GM12878 (cell line): ENCODE results near the gene FABP6. TPM values are rescaled to one million over a fixed set of nuclear protein-coding genes. Genes with fewer than 3 reads are reported as not detected.

Experiments
- ATAC-seq: fragments of 200-7000 bp; cut with Tn5 transposase; 3 replicates; pipeline ENCODE4 v1.9.1; 2020; ENCODE audit warnings: mild to moderate bottlenecking, moderate library complexity
- BruUV-seq: library from RNA; stranded (reverse); fragments of 400-500 nt; replicated peaks from 2 replicates; lab custom pipeline; 2021; lab: Mats Ljungman, UMichigan
- CTCF ChIA-PET: fragments of 300-600 bp; sonication (Branson Sonifier 250); formaldehyde crosslinking; extraction: SDS; loops from one replicate; lab custom pipeline; 2021; ENCODE audit warnings: inconsistent platforms; lab: Yijun Ruan, JAX
- POLR2A ChIA-PET: fragments of 350-600 bp; formaldehyde crosslinking; extraction: SDS; loops from one replicate; lab custom pipeline; 2021; ENCODE audit warnings: inconsistent platforms; lab: Charles Lee
- RAD21 ChIA-PET: fragments of 300-600 bp; sonication (Branson Sonifier 250); formaldehyde crosslinking; loops from one replicate; lab custom pipeline; 2023; ENCODE audit warnings: antibody characterized with exemption; ENCODE audit not compliant: unreplicated experiment; lab: Charles Lee
- SMC1A ChIA-PET: fragments of 300-600 bp; sonication (Branson Sonifier 250); formaldehyde crosslinking; loops from one replicate; lab custom pipeline; 2023; ENCODE audit not compliant: unreplicated experiment, uncharacterized antibody; lab: Charles Lee
- DNase-seq: peaks from one replicate; pipeline ENCODE4 v3.0.0-alpha.2; 2011; ENCODE audit warnings: low read depth, low spot score
- FAIRE-seq: peaks from 3 replicates; lab custom pipeline; 2011; peaks lifted over from hg19 to GRCh38; lab: Jason Lieb, UNC
- H2AFZ ChIP-seq: 2 replicates; pipeline ENCODE4 v1.6.0; 2011; ENCODE audit warnings: low read depth, low read length, control low read depth; ENCODE audit not compliant: control insufficient read depth
- H3K27ac ChIP-seq: 2 replicates; pipeline ENCODE4 v1.5.1; 2011; ENCODE audit warnings: control low read depth; ENCODE audit not compliant: control insufficient read depth, insufficient read depth
- H3K27me3 ChIP-seq, 2 experiments: replicated peaks in 1 of 2; 2 replicates each; pipeline versions ENCODE4 v1.6.0 to v1.6.1; 2011; ENCODE audit warnings: low read length in 1 of 2; ENCODE audit not compliant: control insufficient read depth in 2 of 2, insufficient read depth in 2 of 2
- H3K36me3 ChIP-seq, 2 experiments: 2 replicates each; pipeline ENCODE4 v1.5.1; 2011; ENCODE audit warnings: low read length in 1 of 2; ENCODE audit not compliant: control insufficient read depth in 2 of 2, insufficient read depth in 2 of 2
- H3K4me1 ChIP-seq: 2 replicates; pipeline ENCODE4 v1.6.1; 2011; ENCODE audit warnings: mild to moderate bottlenecking, low read length, moderate library complexity, mixed read lengths; ENCODE audit not compliant: control insufficient read depth, insufficient read depth
- H3K4me2 ChIP-seq: 2 replicates; pipeline ENCODE4 v1.6.0; 2011; ENCODE audit warnings: control low read depth; ENCODE audit not compliant: control insufficient read depth, insufficient read depth
- H3K4me3 ChIP-seq: fragments of 200-600 bp; sonication (generic); 2 replicates; pipeline ENCODE4 v1.5.1; 2016
- H3K79me2 ChIP-seq: 2 replicates; pipeline ENCODE4 v1.6.0; 2011; ENCODE audit warnings: low read length; ENCODE audit not compliant: control insufficient read depth, insufficient read depth
- H3K9ac ChIP-seq: 2 replicates; pipeline ENCODE4 v1.8.0; 2011; ENCODE audit warnings: low read length, control low read depth, mixed read lengths; ENCODE audit not compliant: control insufficient read depth, insufficient read depth
- H3K9me3 ChIP-seq: replicated peaks from 3 replicates; pipeline ENCODE4 v1.5.1; 2011; ENCODE audit warnings: mild to moderate bottlenecking, low read length; ENCODE audit not compliant: control insufficient read depth, insufficient read depth
- H4K20me1 ChIP-seq: 2 replicates; pipeline ENCODE4 v1.6.0; 2011; ENCODE audit not compliant: control insufficient read depth, insufficient read depth
- ETV6 ChIP-seq, 2 experiments: fragments of 450-650 bp in 1 of 2; IDR thresholded peaks in 1 of 2; conservative IDR thresholded peaks in 1 of 2; 2 replicates each; pipeline ENCODE4 v1.6.1; 2014; ENCODE audit warnings: antibody characterized with exemption in 1 of 2, borderline replicate concordance in 1 of 2, low read depth in 1 of 2, mild to moderate bottlenecking in 1 of 2, moderate library complexity in 1 of 2
- IKZF2 ChIP-seq, 2 experiments: fragments of 450-650 bp; IDR thresholded peaks; 2 replicates each; pipeline ENCODE4 v1.6.1; 2017; ENCODE audit warnings: mild to moderate bottlenecking in 2 of 2, moderate library complexity in 2 of 2
- JUND ChIP-seq: IDR thresholded peaks from 2 replicates; pipeline ENCODE4 v1.6.1; 2012; ENCODE audit warnings: low read depth, mild to moderate bottlenecking, low read length, improper control_type of control experiment, moderate library complexity
- MEF2A ChIP-seq: IDR thresholded peaks from 2 replicates; pipeline ENCODE4 v1.6.1; 2011; ENCODE audit warnings: low read depth, mild to moderate bottlenecking, low read length, moderate library complexity; ENCODE audit not compliant: insufficient read depth
- NBN ChIP-seq: fragments of 450-650 bp; IDR thresholded peaks from 2 replicates; pipeline ENCODE4 v1.6.1; 2016
- SMAD1 ChIP-seq: fragments of 450-650 bp; IDR thresholded peaks from 2 replicates; pipeline ENCODE4 v1.6.1; 2018; ENCODE audit warnings: mild to moderate bottlenecking, low read depth; ENCODE audit not compliant: partially characterized antibody
- WRNIP1 ChIP-seq: IDR thresholded peaks from 2 replicates; pipeline ENCODE4 v1.6.1; 2011; ENCODE audit warnings: low read depth, low read length, improper control_type of control experiment, borderline replicate concordance
- WGBS: methylation state at CpG from one replicate; pipeline ENCODE4 v1.1.6; 2016; ENCODE audit warnings: low lambda C conversion rate; ENCODE audit not compliant: insufficient replicate concordance, insufficient coverage; ENCODE audit errors: missing lambda C conversion rate; 5-methylcytosine and 5-hydroxymethylcytosine counted together
- in situ Hi-C: fragments of 300-500 bp; cut with MboI; formaldehyde crosslinking; loops from 9 replicates; pipeline ENCODE4 v1.14.3; 2018; ENCODE audit warnings: mixed read lengths
- intact Hi-C: fragments of 100-400 bp; cut with micrococcal nuclease; formaldehyde crosslinking; loops from one replicate; pipeline ENCODE4 v1.14.2; 2022; ENCODE audit not compliant: unreplicated experiment
- polyA plus RNA-seq, 11 experiments: library from polyadenylated mRNA; depleted of rRNA in 4 of 11; unstranded in 6 of 11; stranded (reverse) in 5 of 11; fragments of >200 nt; fragmentation: Nextera tagmentation in 4 of 11; fragmentation: Illumina TruSeq in 1 of 11; extraction: Ambion mirVana in 4 of 11; extraction: Trizol in 1 of 11; gene quantifications; 1 replicate in 1 of 11; 2 replicates in 10 of 11; pipeline versions ENCODE4 v1.2.1 to v1.2.3, GENCODE V29; 2011 to 2016; ENCODE audit warnings: inconsistent platforms in 2 of 11, missing spikeins in 2 of 11, low read depth in 1 of 11
- total RNA-seq, 4 experiments: library from RNA; depleted of rRNA in 3 of 4; stranded (reverse); fragments of >200 nt in 3 of 4; fragmentation: Illumina TruSeq in 1 of 4; extraction: Trizol in 1 of 4; gene quantifications; 2 replicates each; pipeline versions ENCODE4 v1.2.1 to v1.2.3, GENCODE V29; 2013 to 2021
- TF ChIP-seq, protein P1 (sequence below): IDR thresholded peaks from 2 replicates; pipeline ENCODE4 v1.6.1; 2012; ENCODE audit warnings: low read length, inconsistent platforms
- TF ChIP-seq, protein P2 (sequence below): IDR thresholded peaks from 2 replicates; pipeline ENCODE4 v1.6.1; 2011; ENCODE audit warnings: low read depth, low read length, improper control_type of control experiment, borderline replicate concordance
- TF ChIP-seq, protein P3 (sequence below), 3 experiments: IDR thresholded peaks in 2 of 3; conservative IDR thresholded peaks in 1 of 3; 2 replicates each; pipeline ENCODE4 v1.5.1; 2011; ENCODE audit warnings: low read depth in 3 of 3, low read length in 3 of 3, mild to moderate bottlenecking in 3 of 3, control low read depth in 2 of 3, moderate library complexity in 2 of 3, inconsistent platforms in 1 of 3, mixed read lengths in 1 of 3; ENCODE audit not compliant: control insufficient read depth in 2 of 3, insufficient read depth in 1 of 3; ENCODE audit errors: extremely low read depth in 1 of 3

The FABP6 gene
- total and polyA plus RNA-seq, 10 of the 15 experiments (the other 5 are each of a cell fraction or from before 2014, with no cell fraction given), result 0.66 to 8.1 (median 2.4) TPM

DNA sequence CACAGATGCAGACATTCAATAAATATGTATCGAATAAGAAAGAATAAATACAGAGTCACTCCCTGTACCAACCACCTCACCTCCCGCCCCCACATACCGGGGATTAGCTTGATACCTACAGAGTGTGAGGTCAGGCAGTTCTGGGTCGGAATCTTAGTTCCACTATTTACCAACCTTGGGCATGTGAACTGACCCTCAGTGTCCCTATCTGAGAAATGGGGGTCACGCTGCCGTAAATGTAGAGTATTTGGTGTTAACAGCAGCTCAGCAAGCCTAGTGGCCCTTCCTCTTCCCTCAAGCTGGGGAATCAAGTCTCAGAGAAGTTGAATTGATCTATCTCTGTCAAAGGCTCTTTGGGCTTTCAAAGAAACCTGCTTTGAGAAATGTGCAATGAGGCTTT is 57.6 kb downstream of the FABP6 start:
- no peaks in the 10 kb centered on the region for H3K36me3 ChIP-seq
- WGBS, result 34% methylated on average over 6 of the region's 6 CpGs
- H3K4me1 ChIP-seq, result no peaks in the 10 kb centered on the region; the same call in 1 of the 2 replicates
- H3K27me3 ChIP-seq, result peaks cover 0 to 2% of the 10 kb centered on the region in 2 experiments; a peak in 1 of 4 replicates
- intact Hi-C loops (no loop called here), in situ Hi-C loops (no loop called here)
- no peaks in the 10 kb centered on the region for H3K9me3 ChIP-seq
- POLR2A ChIA-PET, result no interaction called here
- TF ChIP-seq IKZF2 (IDR thresholded peaks at IDR 0.05), result no peak
- H3K4me2 ChIP-seq, result no peak overlapping the region
- SMC1A ChIA-PET, result interaction anchor here (0.6 to 1.8 kb wide), 3 partner anchors 15 to 368 kb away, joined by 3 to 5 read pairs (median 3); no protein-coding TSS in a partner anchor
- no peaks in the 10 kb centered on the region for H4K20me1 ChIP-seq
- no peak overlapping the region for H3K9ac ChIP-seq
- H3K27ac ChIP-seq, result no peak overlapping the region
- RAD21 ChIA-PET, result interaction anchor here (1.4 kb wide), 1 partner anchor 206 kb away, joined by 3 read pairs; no protein-coding TSS in a partner anchor
- BruUV-seq, result no TSS peak
- CTCF ChIA-PET, result interaction anchor here (0.9 to 1.8 kb wide), 2 partner anchors 14 to 278 kb away, joined by 3 to 4 read pairs; partner anchors contain the start of gene TTC1
- no peak overlapping the region for H3K4me3 ChIP-seq
- H2AFZ ChIP-seq, result no peak overlapping the region
- DNase-seq (no peak), FAIRE-seq (no peak), ATAC-seq (no peak)
- H3K79me2 ChIP-seq, result no peaks in the 10 kb centered on the region

DNA sequence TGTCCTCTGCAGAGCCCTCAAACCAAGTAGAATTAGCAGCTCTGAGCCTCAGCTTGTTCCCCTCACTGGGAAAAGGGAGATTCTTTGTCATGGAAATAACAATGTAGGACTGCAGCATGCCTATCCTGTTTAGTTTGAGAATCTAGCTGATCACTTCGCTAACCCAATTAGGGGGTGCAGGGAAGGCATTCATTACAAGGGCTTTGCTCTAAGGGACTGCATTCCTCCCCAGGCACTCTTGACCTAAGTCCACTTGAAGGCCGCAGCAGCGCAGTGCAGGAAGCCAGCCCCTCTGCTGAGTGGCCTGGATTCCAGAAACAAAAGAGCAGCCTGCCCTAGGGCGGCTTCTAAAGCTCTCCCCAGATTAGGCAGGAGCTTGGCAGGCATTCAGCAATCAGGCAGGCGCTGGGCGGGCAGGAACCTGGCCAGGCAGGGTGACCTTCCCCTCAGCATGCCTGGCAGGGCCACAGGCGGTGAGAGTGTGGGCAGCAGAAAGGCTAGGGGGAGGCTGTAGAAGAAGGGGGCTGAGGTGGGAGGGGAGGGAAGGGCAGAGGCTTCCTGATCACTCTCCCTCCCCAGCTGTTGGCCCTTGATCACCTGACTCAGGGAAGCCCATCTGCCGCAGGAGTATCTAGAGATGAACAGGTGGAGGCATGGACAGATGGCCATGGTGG is 58.2 kb downstream of the FABP6 start:
- DNase-seq, result no peak
- no peak overlapping the region for H2AFZ ChIP-seq
- no peaks in the 10 kb centered on the region for H3K79me2 ChIP-seq
- no peaks in the 10 kb centered on the region for H4K20me1 ChIP-seq
- ChIA-PET SMC1A (interaction anchor here (0.6 to 1.2 kb wide), 4 partner anchors 10 to 367 kb away, joined by 3 read pairs; no protein-coding TSS in a partner anchor), CTCF (interaction anchor here (0.9 to 1.8 kb wide), 3 partner anchors 15 to 278 kb away, joined by 3 to 4 read pairs (median 4); partner anchors contain the start of gene TTC1), RAD21 (interaction anchor here (1.4 kb wide), 1 partner anchor 207 kb away, joined by 3 read pairs; no protein-coding TSS in a partner anchor), POLR2A (interaction anchor here (0.6 kb wide), 1 partner anchor 24 kb away, joined by 3 read pairs; no protein-coding TSS in a partner anchor)
- intact Hi-C loops, result no loop called here
- H3K36me3 ChIP-seq, result no peaks in the 10 kb centered on the region
- WGBS, result 52% methylated on average over 7 of the region's 8 CpGs
- ATAC-seq, result no peak
- no TSS peak for BruUV-seq
- FAIRE-seq, result no peak
- in situ Hi-C loops, result no loop called here
- no peak overlapping the region for H3K27ac ChIP-seq
- no peak overlapping the region for H3K4me2 ChIP-seq
- no peaks in the 10 kb centered on the region; the same call in 1 of the 2 replicates for H3K4me1 ChIP-seq
- H3K9ac ChIP-seq, result no peak overlapping the region
- no peak overlapping the region for H3K4me3 ChIP-seq
- H3K9me3 ChIP-seq, result no peaks in the 10 kb centered on the region
- H3K27me3 ChIP-seq, result peaks cover 0 to 2% of the 10 kb centered on the region in 2 experiments; a peak in 1 of 4 replicates
- TF ChIP-seq NBN (no peak), MEF2A (no peak), ETV6 (conservative IDR thresholded peaks at IDR 0.05 in 1 of 2, IDR thresholded peaks at IDR 0.05 in 1 of 2; ENCODE audit: borderline replicate concordance in 1 of 2, low read depth in 1 of 2) (no peak), SMAD1 (no peak), WRNIP1 (no peak), JUND (no peak)
- TF ChIP-seq, protein P1, sequence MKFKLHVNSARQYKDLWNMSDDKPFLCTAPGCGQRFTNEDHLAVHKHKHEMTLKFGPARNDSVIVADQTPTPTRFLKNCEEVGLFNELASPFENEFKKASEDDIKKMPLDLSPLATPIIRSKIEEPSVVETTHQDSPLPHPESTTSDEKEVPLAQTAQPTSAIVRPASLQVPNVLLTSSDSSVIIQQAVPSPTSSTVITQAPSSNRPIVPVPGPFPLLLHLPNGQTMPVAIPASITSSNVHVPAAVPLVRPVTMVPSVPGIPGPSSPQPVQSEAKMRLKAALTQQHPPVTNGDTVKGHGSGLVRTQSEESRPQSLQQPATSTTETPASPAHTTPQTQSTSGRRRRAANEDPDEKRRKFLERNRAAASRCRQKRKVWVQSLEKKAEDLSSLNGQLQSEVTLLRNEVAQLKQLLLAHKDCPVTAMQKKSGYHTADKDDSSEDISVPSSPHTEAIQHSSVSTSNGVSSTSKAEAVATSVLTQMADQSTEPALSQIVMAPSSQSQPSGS, result no peak
- TF ChIP-seq, protein P2, sequence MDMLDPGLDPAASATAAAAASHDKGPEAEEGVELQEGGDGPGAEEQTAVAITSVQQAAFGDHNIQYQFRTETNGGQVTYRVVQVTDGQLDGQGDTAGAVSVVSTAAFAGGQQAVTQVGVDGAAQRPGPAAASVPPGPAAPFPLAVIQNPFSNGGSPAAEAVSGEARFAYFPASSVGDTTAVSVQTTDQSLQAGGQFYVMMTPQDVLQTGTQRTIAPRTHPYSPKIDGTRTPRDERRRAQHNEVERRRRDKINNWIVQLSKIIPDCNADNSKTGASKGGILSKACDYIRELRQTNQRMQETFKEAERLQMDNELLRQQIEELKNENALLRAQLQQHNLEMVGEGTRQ, result no peak
- TF ChIP-seq, protein P3, sequence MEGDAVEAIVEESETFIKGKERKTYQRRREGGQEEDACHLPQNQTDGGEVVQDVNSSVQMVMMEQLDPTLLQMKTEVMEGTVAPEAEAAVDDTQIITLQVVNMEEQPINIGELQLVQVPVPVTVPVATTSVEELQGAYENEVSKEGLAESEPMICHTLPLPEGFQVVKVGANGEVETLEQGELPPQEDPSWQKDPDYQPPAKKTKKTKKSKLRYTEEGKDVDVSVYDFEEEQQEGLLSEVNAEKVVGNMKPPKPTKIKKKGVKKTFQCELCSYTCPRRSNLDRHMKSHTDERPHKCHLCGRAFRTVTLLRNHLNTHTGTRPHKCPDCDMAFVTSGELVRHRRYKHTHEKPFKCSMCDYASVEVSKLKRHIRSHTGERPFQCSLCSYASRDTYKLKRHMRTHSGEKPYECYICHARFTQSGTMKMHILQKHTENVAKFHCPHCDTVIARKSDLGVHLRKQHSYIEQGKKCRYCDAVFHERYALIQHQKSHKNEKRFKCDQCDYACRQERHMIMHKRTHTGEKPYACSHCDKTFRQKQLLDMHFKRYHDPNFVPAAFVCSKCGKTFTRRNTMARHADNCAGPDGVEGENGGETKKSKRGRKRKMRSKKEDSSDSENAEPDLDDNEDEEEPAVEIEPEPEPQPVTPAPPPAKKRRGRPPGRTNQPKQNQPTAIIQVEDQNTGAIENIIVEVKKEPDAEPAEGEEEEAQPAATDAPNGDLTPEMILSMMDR (IDR thresholded peaks at IDR 0.05 in 2 of 3, conservative IDR thresholded peaks at IDR 0.05 in 1 of 3; ENCODE audit: control insufficient read depth in 2 of 3, extremely low read depth in 1 of 3, insufficient read depth in 1 of 3, low read depth in 3 of 3, low read length in 3 of 3), result no peak
